MG63 (cell line): Measurements from ENCODE around the gene CXorf58. TPM values are rescaled to one million over a fixed set of nuclear protein-coding genes. Genes with fewer than 3 reads are reported as not detected.
"Not testable (repeated sequence)": the region's sequence is repeated elsewhere in the genome, so short reads cannot be mapped to it uniquely, and the experiment has no call there.

ENCODE experiments used
- DNase-seq: peaks from one replicate; pipeline ENCODE4 v3.0.0-alpha.2; 2020
- H3K27me3 ChIP-seq: fragments of 250-450 bp; sonication (Bioruptor Pico); 2 replicates; pipeline ENCODE4 v1.5.1; 2020; ENCODE audit warnings: mild to moderate bottlenecking, moderate library complexity
- H3K36me3 ChIP-seq: fragments of 250-450 bp; sonication (Bioruptor Pico); 2 replicates; pipeline ENCODE4 v1.5.1; 2020; ENCODE audit warnings: mild to moderate bottlenecking, moderate library complexity
- H3K4me3 ChIP-seq: fragments of 250-450 bp; sonication (Bioruptor Pico); 2 replicates; pipeline ENCODE4 v1.5.1; 2020; ENCODE audit warnings: mild to moderate bottlenecking, moderate library complexity
- H3K9me3 ChIP-seq: fragments of 250-450 bp; sonication (Bioruptor Pico); 2 replicates; pipeline ENCODE4 v1.5.1; 2020; ENCODE audit warnings: mild to moderate bottlenecking, moderate library complexity
- total RNA-seq: library from RNA; depleted of rRNA; stranded (reverse); fragments of >200 nt; shearing (Covaris generic); gene quantifications from 2 replicates; pipeline ENCODE4 v1.2.3, GENCODE V29; 2014; ENCODE audit warnings: low replicate concordance

Gene CXorf58
- total RNA-seq, 1 experiment from 2014 or later, result 0.92 TPM

DNA sequence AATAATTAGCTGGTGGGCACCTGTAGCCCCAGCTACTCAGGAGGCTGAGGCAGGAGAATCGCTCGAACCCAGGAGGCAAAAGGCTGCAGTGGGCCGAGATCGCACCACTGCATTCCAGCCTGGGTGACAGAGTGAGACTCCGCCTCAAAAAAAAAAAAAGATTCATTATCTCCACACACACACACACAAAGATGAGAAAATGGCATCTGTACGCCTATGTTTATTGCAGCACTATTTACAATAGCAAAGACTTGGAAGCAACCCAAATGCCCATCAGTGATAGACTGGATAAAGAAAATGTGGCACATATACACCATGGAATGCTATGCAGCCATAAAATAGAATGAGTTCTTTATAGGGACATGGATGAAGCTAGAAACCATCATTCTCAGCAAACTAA is 12.8 kb upstream of the CXorf58 start:
- not testable (repeated sequence) for H3K9me3 ChIP-seq, H3K36me3 ChIP-seq, H3K27me3 ChIP-seq, H3K4me3 ChIP-seq, DNase-seq

DNA sequence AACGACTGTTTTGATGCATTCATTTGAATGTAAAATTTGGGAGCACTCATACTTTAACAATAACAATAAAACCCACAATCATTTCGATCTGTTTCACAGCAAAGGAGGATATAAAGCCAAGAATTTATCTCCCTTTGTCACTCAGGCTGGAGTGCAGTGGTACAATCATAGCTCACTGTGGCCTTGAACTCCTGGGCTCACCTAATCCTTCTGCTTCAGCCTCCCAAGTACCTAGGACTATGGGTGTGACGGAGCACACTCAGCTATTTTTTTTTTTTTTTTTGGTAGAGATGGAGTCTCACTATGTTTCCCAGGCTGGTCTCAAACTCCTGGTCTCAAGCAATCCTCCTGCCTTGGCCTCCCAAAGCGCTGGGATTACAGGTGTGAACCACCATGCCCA is 11.3 kb upstream of the CXorf58 start:
- not testable (repeated sequence) for H3K4me3 ChIP-seq, H3K27me3 ChIP-seq, H3K9me3 ChIP-seq, DNase-seq, H3K36me3 ChIP-seq

DNA sequence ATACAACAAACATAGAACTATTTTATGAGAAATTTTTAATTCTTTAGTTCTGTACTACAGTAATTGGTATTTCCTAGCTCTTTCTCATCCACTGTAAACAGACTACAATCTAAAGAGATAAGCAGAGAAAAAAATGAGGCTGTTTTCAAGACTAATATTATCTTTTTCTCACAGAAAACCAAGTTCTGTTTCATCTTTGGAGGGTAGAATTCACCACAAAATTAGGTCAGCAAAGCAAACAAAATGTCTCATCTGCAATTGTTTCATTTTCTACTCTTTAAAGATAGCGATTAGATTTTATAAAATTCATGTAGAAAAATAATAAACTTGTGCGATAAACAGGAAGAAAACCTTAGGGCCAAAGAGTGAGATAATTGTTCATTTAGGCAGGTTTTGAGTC is 10.8 kb upstream of the CXorf58 start:
- DNase-seq, result no peak
- Histone ChIP-seq H3K9me3 (no peaks in the 10 kb centered on the region), H3K36me3 (no peaks in the 10 kb centered on the region), H3K4me3 (no peak overlapping the region), H3K27me3 (no peaks in the 10 kb centered on the region)

DNA sequence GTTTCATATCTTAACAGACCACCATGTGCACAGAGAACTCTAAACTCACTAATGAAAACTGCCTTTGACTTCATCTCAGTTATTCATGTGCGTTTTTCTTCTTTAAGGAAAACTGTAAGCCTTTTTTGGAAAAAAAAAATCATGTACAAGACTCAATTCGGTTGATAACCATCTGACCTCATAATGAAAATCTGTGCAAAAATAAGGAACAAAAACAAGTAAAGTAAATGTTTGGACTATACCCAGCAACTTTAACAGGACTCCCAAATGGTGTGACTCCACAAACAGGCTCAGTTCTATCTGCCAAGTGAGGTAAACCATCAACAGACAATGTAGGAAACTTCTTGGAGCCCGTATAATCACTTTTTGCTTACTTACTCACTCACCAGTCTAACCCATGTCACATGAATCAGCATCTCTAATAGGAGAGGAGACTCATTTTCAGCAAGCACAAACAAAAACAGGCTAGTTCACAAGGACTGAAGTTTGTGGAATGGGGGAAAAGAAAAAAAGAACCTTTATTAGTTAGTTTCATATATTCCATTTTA is 9.3 kb upstream of the CXorf58 start:
- Histone ChIP-seq H3K9me3 (no peaks in the 10 kb centered on the region), H3K27me3 (no peaks in the 10 kb centered on the region), H3K4me3 (no peak overlapping the region), H3K36me3 (no peaks in the 10 kb centered on the region)
- no peak for DNase-seq

DNA sequence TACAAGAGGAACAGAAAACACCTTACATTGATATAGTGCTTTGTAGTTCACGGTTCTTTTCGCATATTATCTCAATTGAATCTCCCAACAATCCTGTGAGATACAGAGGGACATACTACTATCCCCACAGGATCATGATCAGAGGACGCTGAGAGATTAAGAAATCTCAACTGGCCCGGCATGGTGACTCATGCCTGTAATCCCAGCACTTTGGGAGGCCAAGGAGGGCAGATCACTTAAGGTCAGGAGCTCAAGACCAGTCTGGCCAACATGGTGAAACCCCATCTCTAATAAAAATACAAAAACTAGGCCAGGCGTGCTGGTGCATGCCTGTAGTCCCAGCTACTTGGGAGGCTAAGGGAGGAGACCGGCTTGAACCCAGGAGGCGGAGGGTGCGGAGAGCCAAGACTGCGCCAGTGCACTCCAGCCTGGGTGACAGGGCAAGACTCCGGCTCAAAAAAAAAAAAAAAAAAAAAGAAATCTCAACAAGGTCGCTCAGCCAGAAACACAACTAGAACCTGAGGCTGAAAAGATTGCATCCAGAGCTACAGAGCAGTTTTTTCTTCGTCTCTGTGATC is 7.5 kb upstream of the CXorf58 start:
- Histone ChIP-seq H3K36me3 (no peaks in the 10 kb centered on the region), H3K27me3 (no peaks in the 10 kb centered on the region), H3K9me3 (no peaks in the 10 kb centered on the region), H3K4me3 (no peak overlapping the region)
- peak; percentile 61 for DNase-seq

DNA sequence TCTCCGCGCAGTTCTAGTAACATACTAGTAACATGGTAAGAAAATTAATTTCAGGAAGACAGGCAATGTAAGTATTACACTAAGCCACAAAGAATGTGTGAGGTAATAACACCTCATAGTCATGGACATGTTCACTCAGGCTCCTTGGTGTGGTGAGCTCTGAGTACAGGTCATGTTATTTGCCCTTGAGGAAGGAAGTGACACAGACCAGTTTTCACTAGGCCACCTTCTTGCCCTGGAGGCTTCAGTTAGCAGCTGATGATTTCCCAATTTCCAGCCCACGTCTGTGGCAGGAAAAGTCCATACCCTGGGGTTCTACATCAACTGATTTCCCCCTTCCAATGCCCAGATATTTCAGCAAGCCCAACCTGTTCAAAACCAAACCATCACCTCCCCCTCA is 6.7 kb upstream of the CXorf58 start:
- Histone ChIP-seq H3K9me3 (no peaks in the 10 kb centered on the region), H3K27me3 (no peaks in the 10 kb centered on the region), H3K36me3 (no peaks in the 10 kb centered on the region), H3K4me3 (no peak overlapping the region)
- peak; percentile 33 for DNase-seq

DNA sequence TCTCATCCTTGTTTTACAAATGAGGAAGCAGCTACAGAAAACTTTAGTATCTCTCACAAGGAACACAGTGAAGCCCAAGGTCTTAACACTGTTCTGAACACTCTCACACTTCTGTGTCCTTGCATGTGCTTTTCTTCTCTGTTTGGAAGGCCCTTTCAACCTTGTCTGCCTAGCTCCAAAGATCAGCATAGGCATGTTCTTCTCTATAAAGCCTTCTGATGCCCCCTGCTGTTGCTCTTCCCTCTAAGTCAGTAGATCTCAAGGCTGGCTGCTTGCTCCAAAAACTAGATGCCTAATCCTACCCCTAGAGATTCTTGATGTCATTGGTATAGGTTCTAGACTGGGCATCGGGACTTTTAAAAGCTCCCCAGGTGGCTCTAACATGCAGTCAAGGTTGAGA is 6.0 kb upstream of the CXorf58 start:
- no peaks in the 10 kb centered on the region for H3K27me3 ChIP-seq
- no peaks in the 10 kb centered on the region for H3K36me3 ChIP-seq
- no peak for DNase-seq
- no peaks in the 10 kb centered on the region for H3K9me3 ChIP-seq
- no peak overlapping the region for H3K4me3 ChIP-seq

DNA sequence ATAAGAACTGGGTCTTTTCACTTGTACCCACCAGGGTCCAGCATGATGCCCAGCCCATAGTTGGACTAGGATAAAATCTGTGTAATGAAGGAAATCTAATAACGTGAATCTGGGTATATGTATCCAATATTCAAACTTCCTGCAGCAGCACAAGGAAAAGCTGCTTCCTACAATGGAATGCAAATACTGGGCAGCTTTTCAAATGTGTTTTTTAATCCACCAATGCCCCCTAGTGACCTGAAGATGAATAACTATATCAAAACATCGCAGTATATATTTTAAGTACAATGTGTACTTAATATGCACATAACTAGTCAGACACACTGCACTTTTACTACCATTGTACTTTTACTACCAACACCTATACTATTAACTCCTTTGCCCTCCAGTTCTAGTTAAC is 5.4 kb upstream of the CXorf58 start:
- H3K4me3 ChIP-seq, result no peak overlapping the region
- H3K27me3 ChIP-seq, result no peaks in the 10 kb centered on the region
- no peaks in the 10 kb centered on the region for H3K36me3 ChIP-seq
- H3K9me3 ChIP-seq, result no peaks in the 10 kb centered on the region
- no peak for DNase-seq

DNA sequence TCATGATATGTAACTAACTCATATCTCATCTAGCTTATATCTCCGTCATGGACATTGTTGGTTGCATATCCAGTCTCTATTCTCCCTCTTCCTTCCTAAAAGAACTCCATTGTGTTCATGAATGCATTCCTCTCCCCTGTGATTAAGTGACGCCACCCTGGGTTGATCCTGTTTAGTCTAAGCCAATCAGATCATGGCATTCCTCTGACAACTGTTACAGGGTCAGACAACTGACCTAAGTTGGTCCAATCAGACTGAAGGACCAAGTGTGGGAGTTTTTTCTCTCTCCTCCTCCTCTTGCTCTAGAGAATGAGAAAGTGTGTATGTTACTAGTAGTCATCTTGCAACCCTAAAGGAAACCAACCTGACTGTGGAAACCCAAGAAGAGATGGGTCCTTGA is 3.7 kb upstream of the CXorf58 start:
- Histone ChIP-seq H3K27me3 (no peaks in the 10 kb centered on the region), H3K4me3 (no peak overlapping the region), H3K9me3 (no peaks in the 10 kb centered on the region), H3K36me3 (no peaks in the 10 kb centered on the region)
- no peak for DNase-seq

DNA sequence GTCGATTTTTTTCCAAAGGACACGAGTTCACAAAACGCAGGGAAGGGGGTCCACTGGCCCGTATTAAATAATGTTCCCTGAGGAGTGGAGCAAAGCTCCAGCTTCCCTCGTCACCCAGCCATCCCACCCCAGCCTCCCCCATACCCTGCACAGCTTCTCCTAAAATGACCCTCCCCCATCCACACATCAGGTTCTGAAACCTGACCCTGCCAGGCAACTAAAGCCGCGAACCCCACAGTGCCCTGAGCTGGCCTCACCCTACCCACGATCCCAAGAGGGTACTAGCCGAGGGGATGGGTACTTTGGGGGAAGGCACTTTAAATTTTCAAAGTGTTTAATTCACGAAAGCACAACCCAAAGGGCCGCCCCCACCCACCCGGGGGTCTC is 702 bp upstream of the CXorf58 start:
- Histone ChIP-seq H3K36me3 (no peaks in the 10 kb centered on the region), H3K27me3 (no peaks in the 10 kb centered on the region), H3K9me3 (no peaks in the 10 kb centered on the region), H3K4me3 (peak overlapping the region; percentile 75)
- no peak for DNase-seq

DNA sequence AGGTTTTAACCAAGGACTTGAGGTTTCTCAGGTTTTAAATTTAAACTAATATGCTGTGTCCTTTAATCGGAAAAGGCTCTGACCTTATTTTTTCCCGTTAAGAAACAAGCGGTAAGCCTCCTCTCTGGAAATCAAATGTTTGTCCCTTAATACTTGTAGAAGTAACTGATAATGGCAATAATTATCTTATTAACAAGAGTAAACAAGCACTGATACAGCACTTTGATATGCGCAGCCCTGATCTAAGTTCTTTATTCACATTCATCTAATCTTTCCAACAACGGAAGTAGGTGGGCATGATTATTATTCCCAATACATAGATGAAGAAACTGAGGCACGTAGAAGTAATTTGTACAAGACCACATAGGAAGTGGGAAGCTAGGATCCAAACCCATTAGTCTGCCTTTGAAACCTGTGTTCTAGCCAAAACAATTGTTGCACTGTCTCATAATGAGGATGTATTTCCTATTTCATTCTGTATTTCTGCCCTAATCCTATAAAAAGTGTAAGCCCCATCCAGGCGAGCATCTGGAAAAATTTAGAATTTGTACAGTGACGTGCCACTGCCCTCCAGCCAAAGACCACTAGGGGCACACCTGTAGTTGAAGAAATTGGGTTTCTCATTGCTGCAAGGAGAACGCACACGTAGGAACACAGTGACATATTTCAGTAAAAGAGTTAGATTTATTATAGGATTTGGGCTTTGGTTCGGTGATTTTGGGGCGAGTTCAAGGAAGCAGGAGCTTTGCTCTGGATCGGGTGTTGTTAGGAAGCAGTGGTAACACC is 606 bp downstream of the CXorf58 start:
- DNase-seq, result no peak
- H3K36me3 ChIP-seq, result no peaks in the 10 kb centered on the region

DNA sequence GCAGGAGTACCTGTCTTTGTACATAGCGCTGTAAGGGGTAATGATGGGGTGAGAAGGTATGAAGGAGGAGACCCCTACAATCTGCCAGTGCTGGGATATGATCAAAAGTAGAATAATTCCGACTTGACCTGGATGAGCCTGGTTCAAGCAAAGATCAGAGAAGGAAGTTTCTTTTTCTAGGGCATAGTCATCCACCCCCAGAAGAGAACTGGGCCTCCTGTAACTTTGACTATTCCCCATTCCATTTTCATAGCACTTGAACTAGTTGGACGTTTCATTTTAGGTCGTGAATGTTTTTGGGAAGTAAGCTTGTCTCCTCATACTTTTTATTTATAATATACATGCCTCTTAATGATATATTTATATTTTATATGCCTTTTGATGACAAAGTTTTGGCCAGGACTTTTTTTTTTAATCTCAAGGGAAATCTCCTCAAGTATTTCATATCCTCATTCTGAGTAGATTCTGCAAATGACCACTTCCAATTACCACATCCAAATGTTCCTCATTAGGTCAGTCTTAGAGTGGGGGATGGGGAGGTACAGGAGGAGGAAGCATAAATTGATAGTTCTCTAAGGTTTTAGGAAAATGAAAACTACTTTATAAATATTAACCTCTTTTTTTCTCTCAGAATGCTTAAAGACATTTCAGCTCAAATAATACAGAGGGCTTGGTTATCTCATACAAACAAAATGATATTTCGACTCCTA is 3.5 kb downstream of the CXorf58 start:
- Histone ChIP-seq H3K4me3 (no peak overlapping the region), H3K36me3 (no peaks in the 10 kb centered on the region), H3K9me3 (no peaks in the 10 kb centered on the region), H3K27me3 (no peaks in the 10 kb centered on the region)
- DNase-seq, result no peak

More for the DNA sequence above, 606 bp downstream of the CXorf58 start:
- H3K4me3 ChIP-seq, result peak overlapping the region; percentile 75
- no peaks in the 10 kb centered on the region for H3K27me3 ChIP-seq
- no peaks in the 10 kb centered on the region for H3K9me3 ChIP-seq

DNA sequence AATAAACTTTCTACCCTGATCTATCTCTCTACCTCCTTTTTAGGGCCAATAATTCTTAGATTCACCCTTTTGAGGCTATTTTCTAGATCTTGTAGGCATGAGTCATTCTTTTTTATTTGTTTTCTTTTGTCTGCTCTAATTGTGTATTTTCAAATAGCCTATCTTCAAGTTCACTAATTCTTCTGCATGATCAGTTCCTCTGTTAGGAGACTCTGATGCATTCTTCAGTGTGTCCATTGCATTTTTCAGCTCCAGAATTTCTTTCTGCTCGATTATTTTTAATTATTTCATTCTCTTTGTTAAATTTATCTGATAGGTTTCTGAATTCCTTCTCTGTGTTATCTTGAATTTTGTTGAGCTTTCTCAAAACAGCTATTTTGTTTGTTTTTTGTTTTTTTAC is 11.3 kb downstream of the CXorf58 start:
- H3K36me3 ChIP-seq, result no peaks in the 10 kb centered on the region
- H3K27me3 ChIP-seq, result no peaks in the 10 kb centered on the region
- H3K9me3 ChIP-seq, result no peaks in the 10 kb centered on the region
- H3K4me3 ChIP-seq, result no peak overlapping the region
- DNase-seq, result no peak

DNA sequence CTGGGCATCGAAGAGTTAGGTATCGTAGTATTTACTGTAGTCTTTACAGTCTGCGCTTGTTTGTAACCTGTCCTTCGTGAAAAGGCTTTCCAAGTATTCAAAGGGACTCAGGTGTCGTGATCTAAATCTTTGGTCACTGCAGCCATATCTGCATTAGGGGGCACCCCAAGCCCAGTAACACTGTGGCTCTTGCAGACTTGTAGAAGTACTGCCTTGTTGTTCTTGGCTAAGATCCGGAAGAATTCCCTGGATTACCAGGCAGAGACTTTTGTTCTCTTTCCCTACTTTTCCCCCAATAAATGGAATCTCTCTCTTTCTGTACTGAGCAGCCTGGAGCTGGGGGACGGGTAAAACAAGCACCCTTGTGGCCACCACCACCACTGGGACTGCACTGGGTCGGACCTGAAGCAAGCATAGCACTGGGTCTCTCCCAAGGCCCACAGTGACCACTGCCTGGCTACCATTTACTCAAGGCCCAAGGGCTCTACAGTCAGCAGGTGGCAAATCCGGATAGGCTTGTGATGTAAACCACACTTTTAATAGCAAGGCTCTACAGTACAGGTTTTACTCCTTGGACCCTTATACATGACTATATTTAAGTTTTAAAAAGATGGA is 12.0 kb downstream of the CXorf58 start:
- DNase-seq, result no peak
- Histone ChIP-seq H3K9me3 (no peaks in the 10 kb centered on the region), H3K27me3 (no peaks in the 10 kb centered on the region), H3K4me3 (no peak overlapping the region), H3K36me3 (no peaks in the 10 kb centered on the region)

DNA sequence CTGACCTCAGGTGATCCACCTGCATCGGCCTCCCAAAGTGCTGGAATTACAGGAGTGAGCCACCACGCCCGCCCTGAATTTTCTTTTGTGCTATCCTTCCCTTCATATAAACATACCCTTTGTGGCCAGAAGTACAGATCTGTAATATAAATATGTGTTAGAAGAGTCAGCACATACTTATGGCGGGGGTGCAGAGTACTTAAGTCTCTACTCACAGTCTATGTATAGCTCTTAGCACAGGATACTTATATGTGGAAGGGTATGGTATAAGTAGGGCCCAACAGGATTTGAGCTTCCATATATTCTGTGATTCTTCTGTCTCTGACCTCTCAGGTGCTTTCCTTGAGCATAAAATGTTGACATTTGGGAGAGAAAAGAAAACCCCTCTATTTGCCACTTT is 18.2 kb downstream of the CXorf58 start:
- Histone ChIP-seq H3K4me3 (no peak overlapping the region), H3K27me3 (no peaks in the 10 kb centered on the region), H3K9me3 (no peaks in the 10 kb centered on the region), H3K36me3 (no peaks in the 10 kb centered on the region)
- DNase-seq, result no peak

DNA sequence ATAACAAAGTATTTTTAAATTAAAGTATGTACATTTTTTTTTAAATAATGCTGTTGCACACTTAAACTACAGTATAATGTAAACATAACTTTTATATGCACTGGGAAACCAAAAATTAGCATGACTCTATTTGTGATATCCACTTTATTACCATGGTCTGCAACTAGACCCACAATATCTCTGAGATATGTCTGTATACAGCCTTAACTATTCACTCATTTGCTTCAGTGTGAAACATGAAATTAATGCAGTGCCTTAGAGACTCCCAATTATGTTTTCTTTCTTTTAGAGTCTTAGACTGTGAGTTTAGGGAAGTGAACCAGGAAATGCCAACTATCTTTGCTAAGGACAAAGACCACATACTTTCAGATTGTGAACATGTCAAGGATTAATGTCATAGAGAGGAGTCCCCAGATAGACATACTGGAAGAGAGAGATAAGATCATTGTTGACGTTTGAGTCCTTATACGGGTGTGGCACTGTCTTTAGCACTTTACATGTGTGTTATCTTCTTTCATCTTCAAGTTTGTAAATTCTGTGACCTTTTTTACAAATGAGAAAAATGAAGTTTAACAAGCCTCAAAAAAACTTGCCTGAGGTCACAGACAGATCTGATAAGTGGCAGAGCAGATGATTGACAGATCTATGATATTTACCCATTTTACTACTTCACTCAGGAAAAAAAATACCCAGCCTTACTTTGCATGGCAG is 23.2 kb downstream of the CXorf58 start:
- Histone ChIP-seq H3K4me3 (no peak overlapping the region), H3K9me3 (no peaks in the 10 kb centered on the region), H3K36me3 (no peaks in the 10 kb centered on the region), H3K27me3 (no peaks in the 10 kb centered on the region)
- no peak for DNase-seq

DNA sequence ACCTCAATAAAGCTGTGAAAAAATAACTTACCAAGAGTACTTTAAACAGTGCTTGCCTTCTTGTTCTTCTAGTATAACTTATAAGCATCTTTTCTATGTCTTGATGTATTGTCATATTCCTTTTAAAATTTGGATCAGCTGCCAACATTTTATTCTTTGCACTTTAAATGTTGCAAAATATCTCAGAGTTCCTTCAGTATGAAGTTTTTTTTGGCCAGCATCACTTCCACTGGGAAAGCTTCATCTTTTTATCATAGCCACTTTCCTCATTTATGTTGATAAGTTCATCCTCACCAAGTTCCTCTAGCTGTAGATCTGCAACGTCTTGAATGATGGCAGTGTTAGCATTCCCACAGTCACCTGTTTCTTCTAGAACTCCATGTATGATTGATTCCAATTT is 24.2 kb downstream of the CXorf58 start:
- H3K4me3 ChIP-seq, result no peak overlapping the region
- no peak for DNase-seq
- no peaks in the 10 kb centered on the region for H3K27me3 ChIP-seq
- H3K36me3 ChIP-seq, result no peaks in the 10 kb centered on the region
- H3K9me3 ChIP-seq, result no peaks in the 10 kb centered on the region
